ENCODE measurements around the gene LDB1. TPM values are rescaled to one million over a fixed set of nuclear protein-coding genes. Genes with fewer than 3 reads are reported as not detected.

LDB1 gene
- total RNA-seq, 1 experiment from 2014 or later, result 87.6 TPM

DNA sequence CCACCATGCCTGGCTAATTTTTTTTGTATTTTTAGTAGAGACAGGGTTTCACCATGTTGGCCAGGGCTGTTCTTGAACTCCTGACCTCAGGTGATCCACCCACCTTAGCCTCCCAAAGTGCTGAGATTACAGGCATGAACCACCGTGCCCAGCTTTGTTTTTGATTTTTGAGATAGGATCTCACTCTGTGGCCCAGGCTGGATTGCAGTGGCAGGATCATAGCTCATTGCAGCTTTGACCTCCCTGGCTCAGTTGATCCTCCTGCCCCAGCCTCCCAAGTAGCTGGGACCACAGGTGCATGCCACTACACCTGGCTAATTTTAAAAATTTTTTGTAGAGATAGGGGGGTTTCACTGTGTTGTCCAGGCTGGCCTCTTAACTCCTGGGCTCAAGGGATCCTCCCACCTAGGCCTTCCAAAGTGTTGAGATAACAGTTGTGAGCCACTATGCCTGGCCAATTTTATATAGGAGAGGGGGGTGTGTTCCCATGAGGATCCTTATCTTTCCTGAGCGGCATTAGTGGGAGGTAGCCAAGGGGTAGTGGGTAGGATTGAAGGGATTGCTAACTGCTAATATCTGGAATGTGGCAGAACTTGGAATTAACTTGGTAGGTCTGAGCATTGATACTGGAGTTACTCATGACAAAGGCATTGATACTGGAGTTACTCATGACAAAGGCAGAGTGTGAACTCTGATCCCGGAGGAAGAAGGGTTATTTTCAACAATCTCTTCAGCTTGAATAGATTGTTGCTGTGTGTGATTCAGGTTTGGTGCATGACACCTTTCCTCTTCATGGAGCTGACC is 31.0 kb upstream of the LDB1 start:
- Histone ChIP-seq H3K4me1 (ENCODE audit: control insufficient read depth, insufficient read depth, low read length) (peaks cover 27% of the 10 kb centered on the region), H3K27me3 (ENCODE audit: control insufficient read depth, insufficient read depth, low read length) (no peaks in the 10 kb centered on the region), H3K27ac (ENCODE audit: low read length) (peak overlapping the region; percentile 93), H3K9me3 (ENCODE audit: control insufficient read depth, insufficient read depth, low read depth, low read length) (no peaks in the 10 kb centered on the region), H3K4me3 (ENCODE audit: low read depth in 2 of 2, low read length in 2 of 2) (peak overlapping the region; percentile 96 to 98), H3K36me3 (ENCODE audit: control insufficient read depth, insufficient read depth, low read length) (peaks cover 39% of the 10 kb centered on the region)
- ChIA-PET CTCF (interaction anchor here (1.3 kb wide), 1 partner anchor 18 kb away, joined by 4 read pairs; no protein-coding TSS in a partner anchor), POLR2A (no interaction called here)
- in situ Hi-C loops (cut with HindIII; ENCODE audit: low pct_unique_long_range_greater_than_20kb, low sequenced_read_pairs), result no loop called here
- intact Hi-C loops (cut with micrococcal nuclease; ENCODE audit: unreplicated experiment), result no loop called here
- DNase-seq (ENCODE audit: low read depth, low spot score) (no peak), ATAC-seq (peak; percentile 4)
- TF ChIP-seq, protein P1, sequence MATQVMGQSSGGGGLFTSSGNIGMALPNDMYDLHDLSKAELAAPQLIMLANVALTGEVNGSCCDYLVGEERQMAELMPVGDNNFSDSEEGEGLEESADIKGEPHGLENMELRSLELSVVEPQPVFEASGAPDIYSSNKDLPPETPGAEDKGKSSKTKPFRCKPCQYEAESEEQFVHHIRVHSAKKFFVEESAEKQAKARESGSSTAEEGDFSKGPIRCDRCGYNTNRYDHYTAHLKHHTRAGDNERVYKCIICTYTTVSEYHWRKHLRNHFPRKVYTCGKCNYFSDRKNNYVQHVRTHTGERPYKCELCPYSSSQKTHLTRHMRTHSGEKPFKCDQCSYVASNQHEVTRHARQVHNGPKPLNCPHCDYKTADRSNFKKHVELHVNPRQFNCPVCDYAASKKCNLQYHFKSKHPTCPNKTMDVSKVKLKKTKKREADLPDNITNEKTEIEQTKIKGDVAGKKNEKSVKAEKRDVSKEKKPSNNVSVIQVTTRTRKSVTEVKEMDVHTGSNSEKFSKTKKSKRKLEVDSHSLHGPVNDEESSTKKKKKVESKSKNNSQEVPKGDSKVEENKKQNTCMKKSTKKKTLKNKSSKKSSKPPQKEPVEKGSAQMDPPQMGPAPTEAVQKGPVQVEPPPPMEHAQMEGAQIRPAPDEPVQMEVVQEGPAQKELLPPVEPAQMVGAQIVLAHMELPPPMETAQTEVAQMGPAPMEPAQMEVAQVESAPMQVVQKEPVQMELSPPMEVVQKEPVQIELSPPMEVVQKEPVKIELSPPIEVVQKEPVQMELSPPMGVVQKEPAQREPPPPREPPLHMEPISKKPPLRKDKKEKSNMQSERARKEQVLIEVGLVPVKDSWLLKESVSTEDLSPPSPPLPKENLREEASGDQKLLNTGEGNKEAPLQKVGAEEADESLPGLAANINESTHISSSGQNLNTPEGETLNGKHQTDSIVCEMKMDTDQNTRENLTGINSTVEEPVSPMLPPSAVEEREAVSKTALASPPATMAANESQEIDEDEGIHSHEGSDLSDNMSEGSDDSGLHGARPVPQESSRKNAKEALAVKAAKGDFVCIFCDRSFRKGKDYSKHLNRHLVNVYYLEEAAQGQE (IDR thresholded peaks at IDR 0.05; ENCODE audit: insufficient read depth in 1 of 2, low read depth in 2 of 2, low read length in 1 of 2), result no peak
- no peak for TF ChIP-seq SIN3A (IDR thresholded peaks at IDR 0.05; ENCODE audit: borderline replicate concordance, insufficient read depth, low read depth, low read length)
- TF ChIP-seq, protein P2, sequence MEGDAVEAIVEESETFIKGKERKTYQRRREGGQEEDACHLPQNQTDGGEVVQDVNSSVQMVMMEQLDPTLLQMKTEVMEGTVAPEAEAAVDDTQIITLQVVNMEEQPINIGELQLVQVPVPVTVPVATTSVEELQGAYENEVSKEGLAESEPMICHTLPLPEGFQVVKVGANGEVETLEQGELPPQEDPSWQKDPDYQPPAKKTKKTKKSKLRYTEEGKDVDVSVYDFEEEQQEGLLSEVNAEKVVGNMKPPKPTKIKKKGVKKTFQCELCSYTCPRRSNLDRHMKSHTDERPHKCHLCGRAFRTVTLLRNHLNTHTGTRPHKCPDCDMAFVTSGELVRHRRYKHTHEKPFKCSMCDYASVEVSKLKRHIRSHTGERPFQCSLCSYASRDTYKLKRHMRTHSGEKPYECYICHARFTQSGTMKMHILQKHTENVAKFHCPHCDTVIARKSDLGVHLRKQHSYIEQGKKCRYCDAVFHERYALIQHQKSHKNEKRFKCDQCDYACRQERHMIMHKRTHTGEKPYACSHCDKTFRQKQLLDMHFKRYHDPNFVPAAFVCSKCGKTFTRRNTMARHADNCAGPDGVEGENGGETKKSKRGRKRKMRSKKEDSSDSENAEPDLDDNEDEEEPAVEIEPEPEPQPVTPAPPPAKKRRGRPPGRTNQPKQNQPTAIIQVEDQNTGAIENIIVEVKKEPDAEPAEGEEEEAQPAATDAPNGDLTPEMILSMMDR (IDR thresholded peaks at IDR 0.05), result no peak
- no peak for TF ChIP-seq POLR2AphosphoS5 (IDR thresholded peaks at IDR 0.05; ENCODE audit: low read depth, low read length)
- no peak for TF ChIP-seq TCF7L2 (IDR thresholded peaks at IDR 0.05; ENCODE audit: low read depth, low read length)
- BruUV-seq (replicated peaks), result no TSS peak

GRCh38 chr10:102148275-102148674 is 28.1 kb upstream of the LDB1 start:
- H3K36me3 ChIP-seq (ENCODE audit: control insufficient read depth, insufficient read depth, low read length), result peaks cover 46% of the 10 kb centered on the region
- H3K9me3 ChIP-seq (ENCODE audit: control insufficient read depth, insufficient read depth, low read depth, low read length), result no peaks in the 10 kb centered on the region
- no peak overlapping the region for H3K27ac ChIP-seq (ENCODE audit: low read length)
- in situ Hi-C loops (cut with HindIII; ENCODE audit: low pct_unique_long_range_greater_than_20kb, low sequenced_read_pairs) (no loop called here), intact Hi-C loops (cut with micrococcal nuclease; ENCODE audit: unreplicated experiment) (no loop called here)
- CTCF ChIA-PET, result no interaction called here
- no peak overlapping the region for H3K4me3 ChIP-seq (ENCODE audit: low read depth in 2 of 2, low read length in 2 of 2)
- H3K4me1 ChIP-seq (ENCODE audit: control insufficient read depth, insufficient read depth, low read length), result peaks cover 21% of the 10 kb centered on the region
- ATAC-seq (no peak), DNase-seq (ENCODE audit: low read depth, low spot score) (no peak)
- H3K27me3 ChIP-seq (ENCODE audit: control insufficient read depth, insufficient read depth, low read length), result no peaks in the 10 kb centered on the region
- no TSS peak for BruUV-seq (replicated peaks)
- TF ChIP-seq SIN3A (IDR thresholded peaks at IDR 0.05; ENCODE audit: borderline replicate concordance, insufficient read depth, low read depth, low read length) (no peak), TCF7L2 (IDR thresholded peaks at IDR 0.05; ENCODE audit: low read depth, low read length) (no peak), POLR2AphosphoS5 (IDR thresholded peaks at IDR 0.05; ENCODE audit: low read depth, low read length) (0 out of 2 replicates have a peak, but pooled peaks have one; percentile 21)
- TF ChIP-seq, protein P1 (IDR thresholded peaks at IDR 0.05; ENCODE audit: insufficient read depth in 1 of 2, low read depth in 2 of 2, low read length in 1 of 2), result no peak
- TF ChIP-seq, protein P2 (IDR thresholded peaks at IDR 0.05), result no peak
- POLR2A ChIA-PET, result no interaction called here

Measured in Panc1 (cell line).